Skeletal muscle satellite cell (primary cell): ENCODE data around the gene OTUD3.

Source experiments
- H3K27me3 ChIP-seq: 2 replicates; pipeline ENCODE4 v1.7.0; 2013; ENCODE audit warnings: low read length; ENCODE audit not compliant: control insufficient read depth, insufficient read depth
- H3K36me3 ChIP-seq: 2 replicates; pipeline ENCODE4 v1.7.0; 2013; ENCODE audit warnings: mild to moderate bottlenecking, control low read depth, low read length; ENCODE audit not compliant: insufficient read depth
- H3K4me1 ChIP-seq: 2 replicates; pipeline ENCODE4 v1.7.0; 2013; ENCODE audit warnings: low read length; ENCODE audit not compliant: control insufficient read depth, insufficient read depth
- H3K4me2 ChIP-seq: 2 replicates; pipeline ENCODE4 v1.7.0; 2013; ENCODE audit warnings: mild to moderate bottlenecking, low read length
- H3K4me3 ChIP-seq: 2 replicates; pipeline ENCODE4 v1.7.0; 2013; ENCODE audit warnings: low read length
- H3K9ac ChIP-seq: 2 replicates; pipeline ENCODE4 v1.7.0; 2013; ENCODE audit warnings: mild to moderate bottlenecking, low read depth, low read length, moderate library complexity
- H3K9me3 ChIP-seq: replicated peaks from 2 replicates; pipeline ENCODE4 v1.7.0; 2013; ENCODE audit warnings: mild to moderate bottlenecking, control low read depth, low read length

OTUD3 gene

DNA sequence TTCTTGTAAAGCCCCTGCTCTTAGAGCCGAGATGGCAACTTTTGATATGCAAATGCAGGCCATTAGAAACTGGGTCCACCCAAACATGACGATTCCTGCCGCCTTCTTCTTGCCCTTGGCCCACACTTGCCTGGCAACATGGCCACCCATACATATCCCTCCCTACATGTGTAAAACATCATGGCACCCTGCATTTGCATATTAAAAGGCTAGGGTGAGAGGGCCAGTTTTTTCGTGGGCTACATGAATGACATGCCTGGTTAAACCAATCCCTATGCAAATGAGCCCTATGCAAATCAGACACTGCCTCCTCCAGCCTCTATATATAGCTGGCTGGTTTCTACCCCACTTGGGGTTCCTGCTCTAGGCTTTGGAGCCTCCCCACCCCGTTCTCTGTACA lies 78.4 kb downstream of the OTUD3 start:
- H3K4me3 ChIP-seq, result no peak overlapping the region
- H3K4me2 ChIP-seq, result no peak overlapping the region
- H3K27me3 ChIP-seq, result peaks cover 46% of the 10 kb centered on the region
- no peaks in the 10 kb centered on the region for H3K4me1 ChIP-seq
- no peaks in the 10 kb centered on the region for H3K36me3 ChIP-seq
- no peaks in the 10 kb centered on the region for H3K9me3 ChIP-seq
- no peak overlapping the region for H3K9ac ChIP-seq
